NCI-H524 treated with DMSO at 0.1 percent for 48 hours (cell line): ENCODE results near the gene SLC38A10.

Experiments
- DNase-seq: peaks from one replicate; lab custom pipeline; 2025; lab: John Stamatoyannopoulos, UW

The SLC38A10 gene

GRCh38 chr17:81252987-81253329 is 42.1 kb downstream of the SLC38A10 start:
- no peak for DNase-seq

- DNase-seq = peak; percentile 82
Observed at GRCh38 chr17:81252326-81252986, 42.7 kb downstream of the SLC38A10 start.

GRCh38 chr17:81251709-81252301 is 43.3 kb downstream of the SLC38A10 start:
- peak; percentile 100 for DNase-seq

GRCh38 chr17:81251094-81251708 is 43.9 kb downstream of the SLC38A10 start:
- DNase-seq = no peak

GRCh38 chr17:81250286-81251093 is 44.6 kb downstream of the SLC38A10 start:
- no peak for DNase-seq

GRCh38 chr17:81249223-81250040 is 45.7 kb downstream of the SLC38A10 start:
- DNase-seq = no peak

- no peak for DNase-seq
Observed at GRCh38 chr17:81248649-81249048, 46.5 kb downstream of the SLC38A10 start.

GRCh38 chr17:81247339-81247990 is 47.6 kb downstream of the SLC38A10 start:
- DNase-seq = no peak

- DNase-seq = no peak
Observed at GRCh38 chr17:81246679-81247338, 48.3 kb downstream of the SLC38A10 start.

GRCh38 chr17:81246343-81246670 is 48.8 kb downstream of the SLC38A10 start:
- no peak for DNase-seq

GRCh38 chr17:81245665-81246342 is 49.3 kb downstream of the SLC38A10 start:
- no peak for DNase-seq

GRCh38 chr17:81245024-81245664 is 50.0 kb downstream of the SLC38A10 start:
- DNase-seq = no peak

GRCh38 chr17:81244358-81245023 is 50.6 kb downstream of the SLC38A10 start:
- no peak for DNase-seq

- no peak for DNase-seq
Observed at GRCh38 chr17:81243333-81243664, 51.8 kb downstream of the SLC38A10 start.

- DNase-seq = no peak
Observed at GRCh38 chr17:81242421-81243332, 52.4 kb downstream of the SLC38A10 start.

GRCh38 chr17:81241648-81242420 is 53.3 kb downstream of the SLC38A10 start:
- DNase-seq = no peak

- DNase-seq = no peak
Observed at GRCh38 chr17:81241203-81241602, 53.9 kb downstream of the SLC38A10 start.

- DNase-seq = no peak
Observed at GRCh38 chr17:81240761-81241160, 54.3 kb downstream of the SLC38A10 start.
